HG02943 (cell line): ENCODE results near the gene ARPP21.
"Not testable (repeated sequence)": the region's sequence is repeated elsewhere in the genome, so short reads cannot be mapped to it uniquely, and the experiment has no call there.

Experiments used
- ATAC-seq: cut with Tn5 transposase; IDR thresholded peaks from one replicate; pipeline ENCODE4 v1.9.1; 2021; ENCODE audit warnings: mild to moderate bottlenecking, low read depth, moderate library complexity; ENCODE audit not compliant: unreplicated experiment

The ARPP21 gene

GRCh38 chr3:35639254-35640186 lies at the start of gene ARPP21:
Gene ARPP21, plus strand, starts transcription at chr3:35639525. Its CDS starts 42,227 bp downstream, at chr3:35681752.
- no peak for ATAC-seq

GRCh38 chr3:35592589-35593295 lies 46.6 kb upstream of the ARPP21 start:
- ATAC-seq, result no peak

DNA sequence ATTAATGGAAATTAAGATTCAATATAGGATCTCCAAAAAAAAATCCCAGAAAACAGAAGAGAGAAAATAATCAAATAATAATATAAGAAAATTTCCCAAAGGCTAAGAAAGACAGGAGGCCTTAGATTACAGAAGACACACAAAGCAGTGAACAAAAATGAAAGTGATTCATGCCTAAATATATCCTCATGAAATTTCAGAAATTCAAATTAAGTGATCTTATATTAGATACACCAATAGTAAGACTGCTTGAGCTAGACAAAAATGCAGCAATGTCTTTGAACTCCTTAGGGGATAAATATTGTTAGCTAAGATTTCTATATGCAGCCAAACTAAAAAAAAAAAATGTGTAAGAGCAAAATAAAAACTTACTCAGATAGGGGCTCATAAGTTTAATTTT lies 44.6 kb upstream of the ARPP21 start:
- ATAC-seq, result no peak

- ATAC-seq, result no peak
Measured at GRCh38 chr3:35596335-35596995, 42.9 kb upstream of the ARPP21 start.

GRCh38 chr3:35597490-35597889 lies 41.8 kb upstream of the ARPP21 start:
- ATAC-seq, result no peak

GRCh38 chr3:35598804-35599203 lies 40.5 kb upstream of the ARPP21 start:
- ATAC-seq, result no peak

- ATAC-seq, result no peak
Measured at GRCh38 chr3:35601959-35602358, 37.4 kb upstream of the ARPP21 start.

GRCh38 chr3:35602395-35602936 lies 36.9 kb upstream of the ARPP21 start:
- no peak for ATAC-seq

- ATAC-seq, result no peak
Measured at GRCh38 chr3:35616346-35616745, 23.0 kb upstream of the ARPP21 start.

DNA sequence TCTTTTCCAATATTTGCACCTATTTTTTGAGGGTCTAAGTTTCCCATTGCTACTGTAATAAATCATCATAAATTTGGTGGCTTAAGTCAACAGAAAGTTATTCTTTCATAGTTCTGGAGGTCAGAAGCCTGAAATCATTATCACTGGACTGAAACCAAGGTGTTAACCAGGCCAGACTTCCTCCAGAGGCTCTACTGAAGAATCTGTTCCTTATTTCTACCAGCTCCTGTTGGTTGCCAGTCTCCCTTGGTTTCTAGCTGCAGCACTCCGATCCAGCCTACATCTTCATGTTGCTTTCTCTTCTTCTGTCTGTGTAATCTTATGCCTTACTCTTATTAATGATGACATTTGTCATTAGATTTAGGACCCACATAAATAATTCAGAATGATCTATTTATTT lies 22.0 kb upstream of the ARPP21 start:
- no peak for ATAC-seq

- ATAC-seq, result not testable (repeated sequence)
Measured at GRCh38 chr3:35620238-35620637, 19.1 kb upstream of the ARPP21 start.

DNA sequence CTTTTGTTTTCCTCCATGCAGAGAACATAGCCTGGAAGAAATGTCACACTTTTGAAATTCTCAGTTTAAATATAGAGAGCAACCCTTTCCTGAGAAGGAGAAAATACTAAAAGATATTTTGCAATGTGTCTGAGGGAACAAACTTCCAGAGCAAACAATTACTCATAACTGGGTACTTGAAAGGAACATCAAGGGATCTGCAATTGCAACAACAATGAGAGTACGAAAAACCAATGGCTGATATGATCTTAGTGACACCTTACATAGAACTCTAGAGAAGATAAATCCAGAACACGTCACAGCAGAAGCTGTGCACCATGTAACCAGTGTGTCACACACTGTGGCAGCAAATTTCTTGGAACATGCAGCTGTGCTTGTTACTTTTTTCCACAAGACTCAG lies 14.6 kb upstream of the ARPP21 start:
- no peak for ATAC-seq

DNA sequence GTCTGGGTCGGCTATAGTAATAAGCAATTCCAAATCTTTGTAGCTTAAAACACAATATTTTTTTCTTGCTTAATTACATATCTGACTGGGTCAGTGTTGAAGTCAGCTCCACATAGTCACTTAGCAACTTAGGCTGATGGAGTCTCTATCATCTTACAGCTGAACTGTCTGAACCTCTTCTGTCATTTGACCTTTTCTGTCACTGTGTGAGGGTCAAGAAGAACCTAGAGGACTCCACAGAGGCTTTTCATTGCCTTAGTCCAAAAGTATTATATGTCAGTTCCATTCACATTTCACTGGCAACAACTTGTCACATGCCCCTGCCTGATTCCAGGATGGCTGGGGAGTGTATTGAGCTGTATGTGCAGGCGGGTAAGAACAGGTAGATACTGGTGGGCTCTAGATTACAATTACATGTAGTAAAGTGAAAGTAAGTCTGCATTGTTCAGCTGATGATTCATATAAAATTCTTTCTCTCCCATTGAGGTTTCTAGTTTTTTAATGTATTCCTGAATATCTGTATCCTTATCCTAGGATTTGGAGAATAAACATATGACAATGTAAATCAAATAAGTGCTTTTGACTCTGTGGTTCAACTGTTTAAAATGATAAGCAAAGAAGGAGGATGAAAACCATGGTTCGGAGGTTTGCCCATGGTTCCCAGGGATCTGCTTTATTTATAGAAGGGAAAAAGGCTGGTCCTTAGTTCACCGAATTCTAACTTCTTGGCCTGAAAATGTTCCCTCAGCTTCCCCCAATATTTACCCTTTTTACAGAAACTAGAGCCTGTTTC lies 5.8 kb upstream of the ARPP21 start:
- no peak for ATAC-seq

DNA sequence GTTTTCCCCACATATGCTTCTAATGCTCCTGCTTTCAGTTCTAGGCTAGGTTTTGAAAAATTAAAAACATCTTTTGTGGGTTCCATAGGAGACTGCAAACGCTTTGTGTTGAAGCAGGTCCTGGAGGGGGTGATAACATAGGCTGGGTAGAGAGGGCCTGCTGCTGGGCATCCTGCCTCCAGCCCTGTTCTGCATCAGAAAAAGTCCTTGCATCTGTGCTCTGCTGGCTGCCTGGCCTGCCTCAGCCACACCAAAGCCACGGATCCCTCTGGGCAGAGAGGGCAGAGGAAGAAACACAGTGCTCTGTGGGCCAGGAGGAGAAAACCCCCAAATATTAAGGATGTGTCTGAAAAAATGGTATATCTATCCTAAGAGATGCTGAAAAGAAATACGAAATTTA lies 3.9 kb upstream of the ARPP21 start:
- no peak for ATAC-seq

GRCh38 chr3:35635926-35636683 lies 3.2 kb upstream of the ARPP21 start:
- no peak for ATAC-seq

DNA sequence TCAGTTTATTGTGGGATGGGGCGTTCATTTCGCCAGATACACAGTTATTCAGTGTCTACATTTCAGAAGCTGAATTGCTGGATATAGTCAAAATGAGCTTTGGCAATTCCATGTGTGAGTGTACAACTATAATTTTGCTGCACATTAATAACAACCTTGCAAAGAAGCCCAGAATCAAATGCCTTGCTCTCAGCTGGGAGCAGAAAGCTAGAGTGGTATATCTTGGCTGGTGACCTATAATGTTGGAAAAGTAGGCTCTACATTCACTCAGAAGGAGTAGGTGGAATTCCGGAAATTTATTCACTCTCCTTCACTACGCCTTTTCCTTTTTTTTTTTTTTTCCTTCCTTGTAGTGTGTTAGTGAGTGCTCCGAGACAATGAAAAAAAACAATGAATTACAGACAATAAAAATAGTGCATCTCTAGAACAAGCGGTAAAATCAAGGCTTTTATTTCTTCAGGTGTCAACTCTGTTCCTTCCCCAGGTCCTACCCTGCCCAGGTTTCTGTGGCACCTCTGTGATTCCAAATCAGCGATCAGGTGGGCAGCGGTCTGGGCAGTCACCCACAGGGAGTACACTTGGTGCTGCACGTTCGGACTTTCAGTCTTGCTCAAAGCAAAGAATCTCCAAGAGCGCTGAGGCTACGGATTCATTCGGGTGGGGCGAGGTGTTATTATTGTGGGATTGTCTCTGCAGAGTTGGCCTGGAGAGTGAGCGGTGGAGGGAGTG lies 910 bp upstream of the ARPP21 start:
- ATAC-seq, result no peak

DNA sequence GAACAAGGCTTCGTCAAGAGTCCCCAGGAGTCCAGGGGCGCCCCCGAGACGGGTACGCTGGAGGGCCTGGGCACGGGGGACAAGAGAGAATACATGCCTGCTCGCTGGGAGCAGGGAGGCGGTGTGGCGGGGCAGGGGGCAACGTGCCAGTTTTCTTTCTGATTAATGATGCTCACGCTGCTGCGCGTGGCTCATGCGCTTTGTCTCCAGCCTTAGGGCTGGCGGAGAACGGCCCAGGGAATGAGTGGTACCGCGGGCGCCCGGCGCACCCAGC lies 408 bp upstream of the ARPP21 start:
- no peak for ATAC-seq

DNA sequence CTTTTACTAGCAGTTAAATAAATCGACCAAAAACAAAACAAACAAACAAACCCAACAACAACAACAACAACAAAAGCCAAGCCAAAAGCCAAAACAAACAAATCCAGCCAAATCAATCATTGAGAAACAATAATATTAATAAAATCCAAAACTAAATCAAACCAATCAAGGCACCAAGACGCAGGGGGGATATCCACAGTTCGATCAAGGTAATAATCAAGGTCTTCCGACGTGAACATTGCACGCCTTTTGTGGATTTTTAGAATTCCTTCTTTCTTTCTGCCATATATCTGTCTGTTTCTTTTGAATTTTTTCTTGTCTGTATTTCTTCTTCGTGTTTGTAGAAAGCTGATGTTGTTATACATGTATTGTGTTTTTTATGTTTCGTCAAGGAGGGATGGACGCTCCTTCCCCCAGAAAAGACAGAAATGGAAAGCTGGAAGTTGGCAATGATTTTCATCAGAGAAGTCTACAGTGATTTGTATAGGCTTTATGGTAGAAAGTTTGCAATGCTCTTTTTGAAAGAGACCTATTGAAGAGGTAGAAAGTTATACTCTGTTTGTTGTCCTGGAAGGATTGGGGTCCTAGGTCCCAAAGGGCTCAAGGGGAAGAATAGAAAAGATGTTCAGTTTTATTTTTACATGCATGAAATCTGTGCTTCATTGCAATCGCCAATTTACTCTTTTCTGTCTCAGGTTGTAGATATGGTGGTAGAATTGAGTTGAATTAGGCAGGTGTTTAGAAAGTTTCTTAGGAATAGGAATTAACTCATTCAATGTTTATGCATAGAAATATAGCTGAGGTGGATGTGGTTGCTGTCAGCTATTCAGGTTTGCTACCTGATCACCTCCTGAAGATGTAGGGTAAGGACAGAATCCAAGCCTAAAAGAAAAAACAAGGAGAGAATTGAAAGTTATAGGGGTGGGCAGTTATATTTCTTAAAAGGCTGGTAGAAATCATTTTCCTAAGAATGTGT lies 1.2 kb downstream of the ARPP21 start:
- ATAC-seq, result no peak
